Medulla oblongata (tissue), 1 donor: ENCODE measurements around the gene SMTN.

ENCODE experiments used
- DNase-seq: peaks from one replicate; pipeline ENCODE4 v3.0.0-alpha.2; 2015; ENCODE audit errors: extremely low spot score

Gene SMTN

GRCh38 chr22:31127181-31127772, 46.2 kb downstream of the SMTN start:
- DNase-seq = no peak

GRCh38 chr22:31128156-31128555, 47.0 kb downstream of the SMTN start:
- no peak for DNase-seq

GRCh38 chr22:31130873-31131272, 49.8 kb downstream of the SMTN start:
- no peak for DNase-seq

GRCh38 chr22:31133911-31134310, 52.8 kb downstream of the SMTN start:
- DNase-seq = no peak

GRCh38 chr22:31134688-31135087, 53.6 kb downstream of the SMTN start:
- DNase-seq = no peak

GRCh38 chr22:31135706-31136105, 54.6 kb downstream of the SMTN start:
- no peak for DNase-seq

GRCh38 chr22:31136155-31136554, 55.0 kb downstream of the SMTN start:
- no peak for DNase-seq

- DNase-seq = no peak
Measured at GRCh38 chr22:31136711-31137110, 55.6 kb downstream of the SMTN start.

GRCh38 chr22:31137721-31138120, 56.6 kb downstream of the SMTN start:
- no peak for DNase-seq

- DNase-seq = no peak
Measured at GRCh38 chr22:31138126-31138525, 57.0 kb downstream of the SMTN start.

GRCh38 chr22:31139066-31139465, 57.9 kb downstream of the SMTN start:
- DNase-seq = no peak

GRCh38 chr22:31139866-31140716, 59.0 kb downstream of the SMTN start, which contains the start of gene PLA2G3:
Gene PLA2G3, minus strand, starts transcription at chr22:31140508. Its CDS starts 154 bp downstream, at chr22:31140354.
- no peak for DNase-seq

GRCh38 chr22:31140746-31141145, 59.6 kb downstream of the SMTN start:
- DNase-seq = no peak

- DNase-seq = no peak
Measured at GRCh38 chr22:31141551-31141950, 60.4 kb downstream of the SMTN start.

GRCh38 chr22:31142285-31142684, 61.2 kb downstream of the SMTN start:
- no peak for DNase-seq

- peak; percentile 9 for DNase-seq
Measured at GRCh38 chr22:31143038-31143437, 61.9 kb downstream of the SMTN start.

- peak; percentile 18 for DNase-seq
Measured at GRCh38 chr22:31143537-31143936, 62.4 kb downstream of the SMTN start.

- DNase-seq = no peak
Measured at GRCh38 chr22:31144223-31144622, 63.1 kb downstream of the SMTN start.

GRCh38 chr22:31148488-31148887, 67.4 kb downstream of the SMTN start:
- no peak for DNase-seq

GRCh38 chr22:31148953-31149627, 68.0 kb downstream of the SMTN start:
- peak; percentile 81 for DNase-seq

- no peak for DNase-seq
Measured at GRCh38 chr22:31150615-31151014, 69.5 kb downstream of the SMTN start.

GRCh38 chr22:31151872-31152271, 70.8 kb downstream of the SMTN start:
- no peak for DNase-seq

- DNase-seq = no peak
Measured at GRCh38 chr22:31153357-31153756, 72.2 kb downstream of the SMTN start.
